H1 (cell line): Measurements from ENCODE around the gene KRTAP2-3. TPM values are rescaled to one million over a fixed set of nuclear protein-coding genes. Genes with fewer than 3 reads are reported as not detected.

Source experiments
- CTCF ChIA-PET: fragments of 300-600 bp; sonication (Branson Sonifier 250); formaldehyde crosslinking; loops from one replicate; lab custom pipeline; 2021; ENCODE audit not compliant: partially characterized antibody; lab: Charles Lee
- POLR2A ChIA-PET: fragments of 300-600 bp; sonication (Branson Sonifier 250); formaldehyde crosslinking; loops from one replicate; lab custom pipeline; 2021; ENCODE audit warnings: inconsistent platforms; ENCODE audit not compliant: partially characterized antibody; lab: Charles Lee
- DNase-seq, 2 experiments: peaks; one replicate each; pipeline versions ENCODE4 v3.0.0 to v3.0.0-alpha.2; 2010 to 2022; ENCODE audit warnings: low spot score in 2 of 2, low read depth in 1 of 2, mixed read lengths in 1 of 2
- FAIRE-seq: peaks from 2 replicates; lab custom pipeline; 2011; peaks lifted over from hg19 to GRCh38; lab: Jason Lieb, UNC
- H2AFZ ChIP-seq: 2 replicates; pipeline ENCODE4 v1.8.1; 2012; ENCODE audit warnings: low read length, inconsistent platforms
- H2AK5ac ChIP-seq: 2 replicates; pipeline ENCODE4 v1.6.1; 2013; ENCODE audit warnings: low read depth, low read length
- H2BK120ac ChIP-seq: replicated peaks from 2 replicates; pipeline ENCODE3; 2013; ENCODE audit warnings: low read depth, low read length, inconsistent platforms
- H2BK12ac ChIP-seq: 2 replicates; pipeline ENCODE4 v1.6.1; 2013; ENCODE audit warnings: low read depth, low read length
- H2BK15ac ChIP-seq: 2 replicates; pipeline ENCODE4 v1.6.1; 2013; ENCODE audit warnings: low read length
- H2BK20ac ChIP-seq: 2 replicates; pipeline ENCODE4 v1.6.1; 2013; ENCODE audit warnings: low read length
- H2BK5ac ChIP-seq: 2 replicates; pipeline ENCODE4 v1.6.1; 2013; ENCODE audit warnings: low read depth, low read length
- H3K14ac ChIP-seq: 2 replicates; pipeline ENCODE4 v1.6.1; 2013; ENCODE audit warnings: inconsistent platforms; ENCODE audit not compliant: insufficient read length
- H3K18ac ChIP-seq: 2 replicates; pipeline ENCODE4 v1.6.1; 2013; ENCODE audit warnings: low read length; ENCODE audit errors: extremely low read depth
- H3K23ac ChIP-seq: 2 replicates; pipeline ENCODE4 v1.6.1; 2013; ENCODE audit warnings: inconsistent platforms; ENCODE audit not compliant: insufficient read length
- H3K23me2 ChIP-seq: 2 replicates; pipeline ENCODE4 v1.6.1; 2013; ENCODE audit warnings: low read depth, low read length
- H3K27ac ChIP-seq: 2 replicates; pipeline ENCODE4 v1.6.1; 2011; ENCODE audit warnings: low read depth, low read length, inconsistent platforms
- H3K27me3 ChIP-seq, 4 experiments: replicated peaks in 1 of 4; 1 replicate in 1 of 4; 2 replicates in 3 of 4; pipeline versions ENCODE4 v1.6.1 to v1.8.1; 2011 to 2013; ENCODE audit warnings: low read length in 3 of 4, mild to moderate bottlenecking in 3 of 4, inconsistent platforms in 2 of 4, mixed read lengths in 2 of 4, moderate library complexity in 1 of 4; ENCODE audit not compliant: control insufficient read depth in 3 of 4, insufficient read depth in 3 of 4; ENCODE audit errors: extremely low read depth in 1 of 4
- H3K36me3 ChIP-seq, 4 experiments: 2 replicates each; pipeline versions ENCODE4 v1.6.1 to v1.8.1; 2011 to 2013; ENCODE audit warnings: mild to moderate bottlenecking in 4 of 4, low read length in 3 of 4, moderate library complexity in 2 of 4, control low read depth in 1 of 4, inconsistent platforms in 1 of 4; ENCODE audit not compliant: insufficient read depth in 4 of 4, control insufficient read depth in 2 of 4
- H3K4ac ChIP-seq: replicated peaks from 2 replicates; pipeline ENCODE3; 2013; ENCODE audit warnings: low read length, low read depth, mixed read lengths, inconsistent platforms; ENCODE audit not compliant: insufficient read length
- H3K4me1 ChIP-seq, 4 experiments: replicated peaks in 1 of 4; 1 replicate in 1 of 4; 2 replicates in 3 of 4; pipeline versions ENCODE4 v1.6.1 to v1.8.1; 2011 to 2013; ENCODE audit warnings: low read length in 3 of 4, inconsistent platforms in 2 of 4, mixed read lengths in 1 of 4; ENCODE audit not compliant: insufficient read depth in 4 of 4, control insufficient read depth in 3 of 4
- H3K4me2 ChIP-seq, 2 experiments: 2 replicates each; pipeline versions ENCODE4 v1.6.1 to v1.8.1; 2011 to 2013; ENCODE audit warnings: low read depth in 2 of 2, low read length in 2 of 2, control low read depth in 1 of 2, inconsistent platforms in 1 of 2, mild to moderate bottlenecking in 1 of 2; ENCODE audit not compliant: insufficient read depth in 1 of 2
- H3K4me3 ChIP-seq, 4 experiments: fragments of 200-600, 300-600 bp in 1 of 4; sonication (generic), shearing (Covaris generic), sonication (Bioruptor Twin) in 1 of 4; 2 replicates each; pipeline versions ENCODE4 v1.5.1 to v1.8.1; 2011 to 2016; ENCODE audit warnings: low read length in 4 of 4, low read depth in 3 of 4, control low read depth in 2 of 4, inconsistent platforms in 2 of 4, mild to moderate bottlenecking in 2 of 4, mixed read lengths in 1 of 4, moderate library complexity in 1 of 4; ENCODE audit not compliant: insufficient read depth in 2 of 4; ENCODE audit errors: extremely low read depth in 1 of 4
- H3K56ac ChIP-seq: replicated peaks from 2 replicates; pipeline ENCODE3; 2013; ENCODE audit warnings: low read depth, mild to moderate bottlenecking, mixed read lengths, low read length, inconsistent platforms; ENCODE audit not compliant: insufficient read length
- H3K79me1 ChIP-seq: 2 replicates; pipeline ENCODE4 v1.6.1; 2013; ENCODE audit warnings: low read depth, low read length, control low read depth
- H3K79me2 ChIP-seq, 2 experiments: 2 replicates each; pipeline versions ENCODE4 v1.6.1 to v1.8.1; 2012 to 2013; ENCODE audit warnings: low read length in 2 of 2, mild to moderate bottlenecking in 2 of 2, inconsistent platforms in 1 of 2; ENCODE audit not compliant: insufficient read depth in 2 of 2, control insufficient read depth in 1 of 2
- H3K9ac ChIP-seq, 4 experiments: replicated peaks in 1 of 4; 1 replicate in 1 of 4; 2 replicates in 3 of 4; pipeline versions ENCODE4 v1.6.1 to v1.8.1; 2011 to 2013; ENCODE audit warnings: low read depth in 3 of 4, low read length in 3 of 4, control low read depth in 2 of 4, mild to moderate bottlenecking in 2 of 4, moderate library complexity in 2 of 4, inconsistent platforms in 1 of 4; ENCODE audit errors: extremely low read depth in 1 of 4
- H3K9me3 ChIP-seq, 2 experiments: 2 replicates each; pipeline versions ENCODE4 v1.6.1 to v1.8.1; 2012 to 2013; ENCODE audit warnings: mild to moderate bottlenecking in 2 of 2, moderate library complexity in 2 of 2, control low read depth in 1 of 2, inconsistent platforms in 1 of 2, low read depth in 1 of 2, low read length in 1 of 2, mixed read lengths in 1 of 2; ENCODE audit not compliant: insufficient read depth in 2 of 2
- H4K20me1 ChIP-seq, 2 experiments: replicated peaks in 1 of 2; 2 replicates each; pipeline versions ENCODE3 to v1.8.1; 2011 to 2013; ENCODE audit warnings: inconsistent platforms in 2 of 2, low read length in 2 of 2, mild to moderate bottlenecking in 1 of 2; ENCODE audit not compliant: insufficient read depth in 2 of 2, control insufficient read depth in 1 of 2
- H4K5ac ChIP-seq: 2 replicates; pipeline ENCODE4 v1.6.1; 2013; ENCODE audit warnings: low read length, low read depth, mixed read lengths, inconsistent platforms; ENCODE audit not compliant: insufficient read length
- H4K8ac ChIP-seq: 2 replicates; pipeline ENCODE4 v1.8.0; 2013; ENCODE audit warnings: mild to moderate bottlenecking, moderate library complexity, low read length, inconsistent platforms; ENCODE audit not compliant: insufficient read depth; ENCODE audit errors: extremely low read depth
- H4K91ac ChIP-seq: replicated peaks from 2 replicates; pipeline ENCODE3; 2013; ENCODE audit warnings: low read length, mixed read lengths, inconsistent platforms; ENCODE audit not compliant: insufficient read length
- KDM4A ChIP-seq: IDR thresholded peaks from one replicate; pipeline ENCODE4 v1.7.1; 2012; ENCODE audit warnings: low read depth, mild to moderate bottlenecking, moderate library complexity, low read length, inconsistent platforms; ENCODE audit not compliant: severe bottlenecking
- YY1 ChIP-seq: IDR thresholded peaks from 2 replicates; pipeline ENCODE4 v1.6.1; 2011; ENCODE audit warnings: low read depth, mild to moderate bottlenecking, low read length
- polyA plus RNA-seq, 7 experiments: library from polyadenylated mRNA; depleted of rRNA in 3 of 7; stranded (reverse) in 5 of 7; unstranded in 2 of 7; fragments of >200 nt in 5 of 7; fragments of 200-250 nt in 2 of 7; gene quantifications; 1 replicate in 5 of 7; 2 replicates in 1 of 7; 4 replicates in 1 of 7; pipeline versions ENCODE4 v1.2.1 to v1.2.3, GENCODE V29; 2011 to 2013; ENCODE audit warnings: missing spikeins in 2 of 7, mixed read lengths in 2 of 7
- total RNA-seq: library from RNA; stranded (reverse); fragmentation: NEBNext Ultra II Directional; extraction: Animal tissue kit (Norgen Biotek cat#: 25700); gene quantifications from 2 replicates; pipeline ENCODE4 v1.2.1, GENCODE V29; 2021
- TF ChIP-seq, protein P1 (sequence below): IDR thresholded peaks from 2 replicates; pipeline ENCODE4 v1.6.1; 2012; ENCODE audit warnings: inconsistent platforms

The KRTAP2-3 gene
- total and polyA plus RNA-seq, 2 of the 8 experiments (the other 6 are each of a cell fraction or from before 2014, with no cell fraction given): not detected

DNA sequence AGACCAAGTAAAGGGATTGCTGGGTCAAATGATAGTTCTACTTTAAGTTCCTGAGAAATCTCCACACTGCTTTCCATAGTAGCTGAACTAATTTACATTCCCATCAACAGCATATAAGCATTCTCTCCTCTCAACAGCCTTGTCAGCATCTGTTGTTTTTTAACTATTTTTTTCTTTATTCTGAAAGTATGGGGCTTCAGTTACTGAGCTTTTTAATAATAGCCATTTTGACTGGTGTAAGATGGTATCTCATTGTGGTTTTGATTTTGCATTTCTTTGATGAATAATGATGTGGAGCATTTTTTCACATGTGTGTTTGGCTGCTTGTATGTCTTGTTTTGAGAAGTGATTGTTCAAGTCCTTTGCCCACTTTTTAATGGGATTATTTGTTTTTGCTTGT, 7.3 kb downstream of the KRTAP2-3 start:
- Histone ChIP-seq H3K36me3 (no peaks in the 10 kb centered on the region), H3K79me2 (no peaks in the 10 kb centered on the region), H2BK120ac (no peak overlapping the region), H4K20me1 (no peaks in the 10 kb centered on the region), H3K4me3 (no peak overlapping the region), H2BK12ac (no peak overlapping the region), H3K14ac (no peak overlapping the region), H2BK20ac (no peak overlapping the region), H2AK5ac (no peak overlapping the region), H2BK15ac (no peak overlapping the region), H3K23me2 (no peaks in the 10 kb centered on the region), H3K4me2 (no peak overlapping the region), H3K9me3 (0 out of 4 replicates have a peak, but pooled peaks cover 0 to 2% of the 10 kb centered on the region in 2 experiments), H3K23ac (no peak overlapping the region), H3K18ac (no peak overlapping the region), H3K4me1 (peaks cover 0 to 2% (median 0%) of the 10 kb centered on the region in 4 experiments; a peak in 1 of 7 replicates), H3K56ac (no peak overlapping the region), H4K91ac (no peak overlapping the region), H3K9ac (no peak overlapping the region), H2AFZ (no peak overlapping the region), H4K8ac (no peak overlapping the region), H3K27ac (no peak overlapping the region), H4K5ac (no peak overlapping the region), H3K27me3 (no peaks in the 10 kb centered on the region), H2BK5ac (no peak overlapping the region), H3K79me1 (no peaks in the 10 kb centered on the region), H3K4ac (no peak overlapping the region)
- TF ChIP-seq YY1: no peak
- no peak for TF ChIP-seq KDM4A
- TF ChIP-seq, protein P1, sequence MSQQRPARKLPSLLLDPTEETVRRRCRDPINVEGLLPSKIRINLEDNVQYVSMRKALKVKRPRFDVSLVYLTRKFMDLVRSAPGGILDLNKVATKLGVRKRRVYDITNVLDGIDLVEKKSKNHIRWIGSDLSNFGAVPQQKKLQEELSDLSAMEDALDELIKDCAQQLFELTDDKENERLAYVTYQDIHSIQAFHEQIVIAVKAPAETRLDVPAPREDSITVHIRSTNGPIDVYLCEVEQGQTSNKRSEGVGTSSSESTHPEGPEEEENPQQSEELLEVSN: no peak
- CTCF ChIA-PET: no interaction called here
- no peak for FAIRE-seq
- POLR2A ChIA-PET: no interaction called here
- no peak for DNase-seq
